Kidney epithelial cell (primary cell): ENCODE results near the gene CCDC81. TPM values are rescaled to one million over a fixed set of nuclear protein-coding genes. Genes with fewer than 3 reads are reported as not detected.
"Not testable (repeated sequence)": the region's sequence is repeated elsewhere in the genome, so short reads cannot be mapped to it uniquely, and the experiment has no call there.

Source experiments
- DNase-seq: peaks from one replicate; pipeline ENCODE4 v3.0.0-alpha.2; 2010; ENCODE audit warnings: low read depth
- H3K27me3 ChIP-seq: 2 replicates; pipeline ENCODE4 v1.6.0; 2011; ENCODE audit warnings: low read length; ENCODE audit not compliant: control insufficient read depth, insufficient read depth
- H3K36me3 ChIP-seq: 2 replicates; pipeline ENCODE4 v1.5.1; 2011; ENCODE audit warnings: low read length; ENCODE audit not compliant: control insufficient read depth, insufficient read depth
- H3K4me3 ChIP-seq: 2 replicates; pipeline ENCODE4 v1.5.1; 2011; ENCODE audit warnings: low read depth, mild to moderate bottlenecking, control low read depth, low read length
- total RNA-seq: library from RNA; depleted of rRNA; stranded (reverse); fragments of >200 nt; gene quantifications from 2 replicates; pipeline ENCODE4 v1.2.3, GENCODE V29; 2015
- TF ChIP-seq, protein P1 (sequence below): IDR thresholded peaks from 2 replicates; pipeline ENCODE4 v1.5.1; 2011; ENCODE audit warnings: mild to moderate bottlenecking, moderate library complexity, low read length, control low read depth, inconsistent platforms; ENCODE audit not compliant: insufficient read depth, poor library complexity, severe bottlenecking

Gene CCDC81
- total RNA-seq = not detected in 2 replicates

DNA sequence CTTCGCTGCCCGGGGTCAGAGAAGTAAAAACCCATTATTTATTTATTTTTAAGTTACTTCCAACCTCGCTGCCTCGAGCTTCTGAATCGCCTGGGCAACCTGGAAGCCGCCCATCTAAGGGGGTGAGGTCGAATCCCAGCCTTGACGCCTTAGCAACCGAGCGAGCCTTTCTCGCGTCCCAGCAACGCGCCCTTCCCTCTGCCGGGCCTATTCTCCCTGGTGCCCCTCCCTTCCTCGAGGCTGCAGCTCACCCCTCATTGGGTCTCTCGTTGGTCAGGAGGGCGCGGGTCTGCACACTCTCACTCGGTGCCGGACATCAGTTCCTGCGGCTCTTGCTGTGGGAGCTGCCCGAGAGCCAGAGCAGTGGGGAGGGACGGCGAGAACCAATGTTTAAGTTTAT, at the start of gene CCDC81:
CCDC81 (plus strand) TSS at position 302 of the 400 bp plus-strand sequence. CDS start 277 bp downstream, outside the sequence.
- DNase-seq = no peak
- no peaks in the 10 kb centered on the region for H3K36me3 ChIP-seq
- TF ChIP-seq, protein P1, sequence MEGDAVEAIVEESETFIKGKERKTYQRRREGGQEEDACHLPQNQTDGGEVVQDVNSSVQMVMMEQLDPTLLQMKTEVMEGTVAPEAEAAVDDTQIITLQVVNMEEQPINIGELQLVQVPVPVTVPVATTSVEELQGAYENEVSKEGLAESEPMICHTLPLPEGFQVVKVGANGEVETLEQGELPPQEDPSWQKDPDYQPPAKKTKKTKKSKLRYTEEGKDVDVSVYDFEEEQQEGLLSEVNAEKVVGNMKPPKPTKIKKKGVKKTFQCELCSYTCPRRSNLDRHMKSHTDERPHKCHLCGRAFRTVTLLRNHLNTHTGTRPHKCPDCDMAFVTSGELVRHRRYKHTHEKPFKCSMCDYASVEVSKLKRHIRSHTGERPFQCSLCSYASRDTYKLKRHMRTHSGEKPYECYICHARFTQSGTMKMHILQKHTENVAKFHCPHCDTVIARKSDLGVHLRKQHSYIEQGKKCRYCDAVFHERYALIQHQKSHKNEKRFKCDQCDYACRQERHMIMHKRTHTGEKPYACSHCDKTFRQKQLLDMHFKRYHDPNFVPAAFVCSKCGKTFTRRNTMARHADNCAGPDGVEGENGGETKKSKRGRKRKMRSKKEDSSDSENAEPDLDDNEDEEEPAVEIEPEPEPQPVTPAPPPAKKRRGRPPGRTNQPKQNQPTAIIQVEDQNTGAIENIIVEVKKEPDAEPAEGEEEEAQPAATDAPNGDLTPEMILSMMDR = no peak
- peak within 1 kb of the TSS; percentile 18 for H3K4me3 ChIP-seq
- H3K27me3 ChIP-seq = no peaks in the 10 kb centered on the region

DNA sequence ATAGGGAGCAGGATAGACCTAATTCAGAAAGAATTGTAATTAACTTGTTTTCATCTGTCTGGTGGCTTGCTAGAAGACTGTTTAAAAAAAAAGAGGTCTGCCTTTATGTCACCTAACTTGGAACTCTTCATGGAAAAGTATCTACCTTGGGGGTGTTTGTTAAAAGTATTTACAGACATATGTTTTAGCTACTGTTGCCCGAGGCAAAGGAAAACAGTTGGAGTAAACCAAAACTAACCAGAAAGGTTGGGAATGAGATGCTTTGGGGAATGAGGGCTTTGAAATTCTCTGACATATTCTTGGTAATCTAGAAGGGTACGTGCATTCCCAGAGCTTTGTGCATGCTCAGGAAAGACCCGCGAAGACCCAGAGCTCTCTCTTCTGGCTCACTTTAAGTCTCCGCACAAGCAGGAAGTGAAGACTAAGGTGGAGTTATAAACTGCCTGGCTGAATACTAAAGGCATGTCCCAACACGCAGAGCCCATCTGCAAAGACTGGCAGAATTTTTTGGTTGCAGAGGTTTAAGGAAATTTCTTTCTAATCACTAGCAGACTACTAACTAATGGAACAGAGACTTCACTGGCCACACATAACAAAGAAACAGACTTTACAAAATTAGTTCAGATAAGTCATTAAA, 39.4 kb upstream of the CCDC81 start:
- Histone ChIP-seq H3K36me3 (peaks cover 1% of the 10 kb centered on the region), H3K4me3 (no peak overlapping the region), H3K27me3 (no peaks in the 10 kb centered on the region)
- TF ChIP-seq, protein P1 = no peak
- no peak for DNase-seq

DNA sequence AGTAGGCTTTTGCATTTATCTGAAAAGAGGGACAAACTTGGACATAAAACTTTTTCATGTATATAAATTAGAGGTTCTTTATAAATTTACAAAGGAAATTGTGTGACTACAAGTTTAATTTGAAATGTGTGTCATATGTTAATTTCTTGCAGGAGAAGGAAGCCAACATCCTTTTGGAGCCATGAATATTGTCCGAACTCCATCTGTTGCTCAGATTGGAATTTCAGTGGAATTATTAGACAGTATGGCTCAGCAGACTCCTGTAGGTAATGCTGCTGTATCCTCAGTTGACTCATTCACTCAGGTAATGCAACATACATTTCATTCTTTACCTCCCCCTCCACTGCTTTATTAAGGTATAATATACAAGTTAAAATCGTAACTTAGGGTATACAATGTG, 37.5 kb upstream of the CCDC81 start:
- H3K4me3 ChIP-seq = no peak overlapping the region
- H3K36me3 ChIP-seq = peaks cover 1% of the 10 kb centered on the region
- DNase-seq = no peak
- TF ChIP-seq, protein P1 = no peak
- no peaks in the 10 kb centered on the region for H3K27me3 ChIP-seq

DNA sequence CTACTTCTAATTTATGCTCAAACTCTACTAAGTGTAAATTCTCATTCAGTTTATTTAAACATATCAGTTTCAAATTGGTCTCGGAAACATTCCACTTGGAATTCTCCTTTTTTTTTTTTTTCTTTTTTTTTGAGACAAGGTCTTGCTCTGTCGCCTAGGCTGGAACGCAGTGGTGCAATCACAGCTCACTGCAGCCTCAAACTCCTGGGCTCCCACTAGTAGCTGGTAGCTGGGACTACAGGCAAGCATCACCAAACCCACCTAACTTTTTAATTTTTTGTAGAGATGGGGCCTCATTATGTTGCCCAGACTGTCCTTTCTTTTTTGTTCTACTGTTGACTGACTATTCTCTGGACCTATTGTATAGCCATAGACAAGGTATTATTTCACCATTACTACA, 33.3 kb upstream of the CCDC81 start:
- Histone ChIP-seq H3K27me3 (no peaks in the 10 kb centered on the region), H3K36me3 (no peaks in the 10 kb centered on the region), H3K4me3 (no peak overlapping the region)
- no peak for DNase-seq
- TF ChIP-seq, protein P1 = no peak

DNA sequence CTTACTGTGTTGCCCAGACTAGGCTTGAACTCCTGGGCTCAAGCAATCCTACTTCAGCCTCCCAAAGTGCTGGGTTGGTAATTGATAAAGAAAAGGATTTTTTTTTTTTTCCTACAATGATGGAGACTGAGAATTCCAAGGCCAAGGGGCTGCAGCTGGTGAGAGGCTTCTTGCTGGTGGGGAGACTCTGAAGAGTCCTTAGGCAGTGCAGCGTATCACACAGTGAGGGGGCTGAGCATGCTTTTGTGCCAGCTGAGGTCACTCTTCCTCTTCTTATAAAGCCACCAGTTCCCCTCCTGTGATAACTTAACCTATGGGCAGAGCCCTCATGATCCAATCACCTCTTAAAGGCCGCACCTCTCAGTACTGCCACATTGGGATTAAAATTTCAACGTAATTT, 28.2 kb upstream of the CCDC81 start:
- no peak for DNase-seq
- no peaks in the 10 kb centered on the region for H3K36me3 ChIP-seq
- no peaks in the 10 kb centered on the region for H3K27me3 ChIP-seq
- TF ChIP-seq, protein P1 = no peak
- no peak overlapping the region for H3K4me3 ChIP-seq

DNA sequence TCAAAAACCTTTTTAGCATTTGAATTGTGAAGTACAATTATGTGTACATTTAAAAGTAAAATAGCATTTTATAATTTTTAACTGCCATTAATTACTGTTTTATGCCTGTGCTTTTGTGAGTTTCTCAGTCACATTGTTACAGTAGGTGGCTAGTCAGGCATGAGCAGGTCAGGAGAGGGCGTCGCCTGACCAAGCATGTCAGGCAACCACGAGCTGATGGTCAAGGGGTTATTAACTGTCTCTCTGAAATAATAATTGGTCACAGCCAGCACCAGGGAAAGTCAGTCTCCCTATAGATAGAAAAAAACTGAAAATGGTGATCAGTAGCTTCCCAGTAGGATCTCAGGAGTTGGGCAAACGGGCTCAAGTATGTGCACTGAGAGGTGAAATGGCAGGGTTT, 19.4 kb upstream of the CCDC81 start:
- no peak for DNase-seq
- Histone ChIP-seq H3K4me3 (no peak overlapping the region), H3K27me3 (no peaks in the 10 kb centered on the region), H3K36me3 (no peaks in the 10 kb centered on the region)
- TF ChIP-seq, protein P1 = no peak

DNA sequence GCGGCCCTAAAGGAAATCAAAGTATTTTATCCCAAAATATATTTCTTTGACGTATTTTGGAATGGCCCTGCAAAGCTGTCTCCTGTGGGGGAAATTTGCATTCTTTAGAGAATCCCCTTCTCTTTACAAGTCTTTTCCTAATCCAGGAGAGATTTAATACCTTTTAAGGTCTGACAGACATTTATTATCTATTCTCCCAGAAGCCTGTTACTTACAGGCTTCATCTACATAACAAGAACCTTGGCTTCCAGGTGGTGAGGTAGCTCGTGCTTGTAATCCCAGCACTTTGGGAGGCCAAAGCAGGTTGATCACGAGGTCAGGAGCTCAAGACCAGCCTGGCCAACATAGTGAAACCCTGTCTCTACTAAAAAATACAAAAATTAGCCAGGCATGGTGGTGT, 17.3 kb upstream of the CCDC81 start:
- H3K4me3 ChIP-seq, H3K27me3 ChIP-seq, H3K36me3 ChIP-seq, DNase-seq: not testable (repeated sequence)
